Epidermal melanocyte (primary cell): ENCODE measurements around the gene MACROD2.

Source experiments
- DNase-seq: peaks from one replicate; pipeline ENCODE4 v3.0.0; 2011; ENCODE audit warnings: low spot score; ENCODE audit not compliant: insufficient read length

Gene MACROD2

DNA sequence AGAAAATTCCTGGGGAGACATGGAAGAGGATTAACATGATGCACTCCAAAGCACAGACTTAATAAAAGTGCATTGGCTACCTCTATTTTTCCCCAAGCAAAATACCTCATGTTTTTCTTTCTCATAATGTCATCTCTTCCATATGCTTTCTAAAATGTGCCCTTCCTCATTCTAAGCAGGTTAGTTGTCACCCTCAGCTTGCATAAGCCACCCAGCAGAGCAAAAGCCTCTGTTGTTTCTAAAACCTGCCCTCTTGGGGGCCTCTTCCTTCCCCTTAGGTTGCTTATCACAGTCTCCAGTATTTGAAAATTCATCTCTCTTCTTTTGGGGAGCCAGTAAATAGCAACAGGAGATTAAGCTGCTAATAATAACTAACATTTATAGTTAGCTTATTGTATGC lies 525.7 kb downstream of the MACROD2 start:
- DNase-seq = no peak

GRCh38 chr20:14521436-14521835 lies 526.1 kb downstream of the MACROD2 start:
- DNase-seq = no peak

- no peak for DNase-seq
Observed at GRCh38 chr20:14522595-14522994, 527.3 kb downstream of the MACROD2 start.

DNA sequence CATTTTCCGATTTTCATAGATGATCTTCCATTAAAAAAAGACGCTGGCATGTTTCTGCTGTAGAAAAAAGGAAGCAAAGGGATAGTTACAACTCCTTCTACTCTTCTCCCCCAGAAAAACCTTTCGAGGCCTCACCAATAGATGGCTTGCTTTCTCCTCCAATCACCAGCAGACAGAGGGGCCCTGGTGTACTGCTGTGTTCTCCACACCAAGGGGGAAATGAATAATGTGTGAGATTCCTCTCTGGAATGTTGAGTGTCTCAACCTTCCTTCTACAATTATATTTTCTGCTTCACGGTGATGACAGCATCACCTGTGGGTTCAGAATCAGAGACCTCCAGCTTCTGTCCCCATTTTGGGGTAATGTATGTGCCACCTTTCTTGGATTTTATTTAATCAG lies 527.8 kb downstream of the MACROD2 start:
- DNase-seq = no peak

DNA sequence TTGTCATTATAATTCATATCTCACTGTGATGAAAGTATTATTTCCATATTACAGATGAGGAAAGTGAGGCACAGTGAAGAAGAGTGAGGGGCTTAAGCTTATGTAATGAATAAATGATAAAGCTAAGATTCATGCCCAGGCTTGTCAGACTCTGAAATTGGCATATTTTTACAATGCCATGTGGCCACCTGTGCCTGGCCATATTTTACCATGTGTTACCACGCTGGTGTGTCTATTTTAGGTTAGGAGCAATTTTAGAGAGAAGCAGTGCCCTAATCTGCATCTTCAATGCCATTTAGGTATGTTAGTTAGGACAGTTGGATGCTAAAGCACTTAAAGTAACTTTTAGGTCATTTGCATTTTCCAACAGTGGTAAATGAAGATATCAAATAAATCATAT lies 530.1 kb downstream of the MACROD2 start:
- DNase-seq = no peak

DNA sequence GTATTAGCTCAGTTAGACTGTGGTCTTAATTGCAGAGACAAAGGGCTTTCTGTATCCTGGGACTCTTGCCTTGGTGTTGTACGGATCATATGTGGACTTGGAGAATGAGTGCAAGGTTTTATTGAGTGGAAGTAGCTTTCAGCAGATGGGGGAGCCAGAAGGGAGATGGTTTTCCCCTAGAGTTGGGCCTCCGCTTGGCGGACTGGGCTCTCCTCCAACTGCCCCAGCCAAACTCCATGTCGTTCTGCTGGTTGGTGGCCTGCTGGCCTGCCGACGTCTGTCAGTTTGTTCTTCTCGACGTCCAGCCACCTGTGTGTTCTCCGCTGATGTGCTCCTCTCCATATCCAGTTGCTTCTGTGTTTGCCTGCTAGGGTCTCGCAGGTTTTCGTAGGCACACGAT lies 531.6 kb downstream of the MACROD2 start:
- no peak for DNase-seq

GRCh38 chr20:14531786-14532185 lies 536.5 kb downstream of the MACROD2 start:
- no peak for DNase-seq

- DNase-seq = no peak
Observed at GRCh38 chr20:14536738-14537137, 541.4 kb downstream of the MACROD2 start.

DNA sequence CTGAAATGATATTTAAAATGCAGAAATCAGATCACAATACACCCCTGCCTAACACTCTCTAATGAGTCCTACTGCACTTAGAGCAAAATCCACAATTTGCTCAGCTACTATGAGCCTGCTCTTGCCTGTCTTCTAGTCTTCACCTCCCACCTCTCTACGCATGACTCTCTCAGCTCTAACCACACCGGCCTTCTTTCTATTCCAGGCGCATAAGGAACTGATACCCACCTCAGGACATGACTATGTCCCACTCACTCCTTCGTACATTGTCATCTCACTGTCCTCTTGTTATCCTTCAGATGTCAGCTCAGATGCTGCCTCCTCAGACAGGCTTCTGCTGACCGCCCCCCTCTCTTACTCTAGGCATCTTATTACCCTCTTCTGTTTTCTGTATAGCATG lies 543.1 kb downstream of the MACROD2 start:
- no peak for DNase-seq

GRCh38 chr20:14543040-14543439 lies 547.7 kb downstream of the MACROD2 start:
- no peak for DNase-seq

DNA sequence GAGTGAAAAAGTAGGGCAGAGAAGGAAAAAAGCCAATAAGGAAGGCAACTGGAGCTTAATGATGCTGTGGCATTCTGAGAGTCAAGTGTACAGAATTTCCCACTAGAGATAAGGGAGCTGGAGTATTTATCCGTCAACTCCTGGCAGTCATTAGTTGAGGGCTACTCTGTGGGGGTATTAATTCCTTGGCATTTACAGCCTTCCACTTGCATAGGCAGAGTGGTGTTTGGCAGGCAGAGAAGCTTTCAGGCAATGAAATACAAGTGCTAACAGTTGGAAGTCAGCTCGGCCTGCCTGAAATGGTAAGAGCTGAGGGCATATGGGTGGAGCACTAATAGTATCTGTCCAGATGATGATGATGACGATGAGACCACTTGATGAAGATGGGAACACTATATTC lies 549.4 kb downstream of the MACROD2 start:
- DNase-seq = no peak

- DNase-seq = no peak
Observed at GRCh38 chr20:14550655-14551054, 555.3 kb downstream of the MACROD2 start.

GRCh38 chr20:14553774-14554534 lies 558.6 kb downstream of the MACROD2 start:
- no peak for DNase-seq

GRCh38 chr20:14555676-14556075 lies 560.4 kb downstream of the MACROD2 start:
- DNase-seq = no peak

DNA sequence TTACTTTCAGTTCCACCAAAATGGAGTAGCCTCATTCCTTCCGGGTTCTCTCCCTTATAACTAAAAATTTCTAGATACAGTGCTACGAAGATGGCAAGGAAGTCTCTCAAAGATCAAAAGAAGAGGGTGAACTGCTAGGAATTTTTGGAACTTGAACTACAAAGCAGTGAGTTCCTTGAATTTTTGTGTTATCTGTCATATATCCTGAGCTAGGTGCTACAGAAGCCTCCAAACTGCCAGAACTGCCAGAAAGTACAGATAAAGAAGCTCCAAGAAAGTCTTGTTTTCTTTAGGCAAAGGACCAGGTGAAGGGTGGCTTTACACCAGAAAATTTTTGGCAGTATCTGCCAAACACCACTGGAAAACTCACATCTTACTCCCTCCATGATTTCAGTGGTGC lies 560.9 kb downstream of the MACROD2 start:
- no peak for DNase-seq

DNA sequence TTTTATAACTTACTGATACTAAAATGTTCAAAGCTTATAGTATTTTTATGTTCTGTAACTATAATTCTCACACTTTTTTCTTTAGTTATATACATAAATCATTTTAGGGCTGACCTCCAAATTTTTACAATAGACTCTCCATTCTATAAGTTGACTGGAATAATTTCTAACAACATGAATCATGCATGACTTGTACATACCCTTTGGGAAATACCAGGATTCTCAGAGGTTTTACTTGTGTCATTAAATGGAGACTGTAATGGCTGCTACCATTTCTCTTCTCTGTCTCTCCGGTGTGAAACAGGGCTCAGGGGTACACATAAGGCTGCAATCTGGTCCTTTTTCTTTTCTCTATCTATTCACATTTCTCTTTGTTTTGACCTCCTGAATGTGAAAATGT lies 564.3 kb downstream of the MACROD2 start:
- DNase-seq = no peak

DNA sequence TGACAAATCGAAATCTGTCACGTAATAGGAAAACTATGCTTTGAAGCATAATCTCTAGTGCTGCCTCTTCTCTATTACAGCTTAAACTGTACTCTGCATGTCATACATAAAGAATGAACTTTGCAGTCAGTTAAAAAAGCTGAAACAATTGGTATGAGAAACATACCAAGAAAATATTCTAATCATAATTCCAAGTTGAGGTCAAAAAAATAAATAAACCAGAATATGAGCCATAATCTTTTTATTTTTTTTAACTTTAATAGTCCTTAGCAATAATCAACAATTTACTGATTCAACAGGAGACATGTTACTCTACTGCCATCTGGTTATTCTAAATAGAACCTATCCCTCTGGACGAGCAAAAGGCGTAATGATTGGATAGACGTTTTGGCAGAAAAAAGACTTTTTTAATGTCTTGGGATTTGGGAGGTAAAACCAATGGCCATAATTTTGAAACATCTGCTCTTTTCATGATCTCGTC lies 566.5 kb downstream of the MACROD2 start:
- no peak for DNase-seq

- DNase-seq = no peak
Observed at GRCh38 chr20:14562981-14563380, 567.7 kb downstream of the MACROD2 start.

- no peak for DNase-seq
Observed at GRCh38 chr20:14566505-14566904, 571.2 kb downstream of the MACROD2 start.

DNA sequence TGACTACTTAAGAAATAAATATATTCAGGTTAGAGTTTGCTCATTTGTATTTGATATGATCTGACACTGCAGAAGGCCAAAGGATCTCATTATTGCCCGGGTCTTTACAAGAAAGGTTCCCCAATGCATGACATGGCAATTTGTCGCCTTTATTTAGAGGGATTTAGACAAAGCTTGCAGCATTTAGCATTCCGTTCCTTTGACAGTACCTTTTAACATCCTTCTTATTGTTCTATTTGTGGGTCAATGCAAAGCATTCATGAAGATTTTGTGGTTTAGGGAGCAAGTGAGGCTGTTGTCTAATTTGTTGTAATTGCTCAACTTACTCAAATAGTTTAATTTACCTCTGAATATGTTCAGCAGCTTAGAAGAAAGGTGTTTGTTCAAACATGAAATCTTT lies 572.9 kb downstream of the MACROD2 start:
- DNase-seq = no peak

- no peak for DNase-seq
Observed at GRCh38 chr20:14568701-14569100, 573.4 kb downstream of the MACROD2 start.

GRCh38 chr20:14569641-14570040 lies 574.3 kb downstream of the MACROD2 start:
- no peak for DNase-seq

- no peak for DNase-seq
Observed at GRCh38 chr20:14570811-14571210, 575.5 kb downstream of the MACROD2 start.

- DNase-seq = no peak
Observed at GRCh38 chr20:14573676-14574075, 578.4 kb downstream of the MACROD2 start.
